ENCODE measurements around the gene VAMP1.

GRCh38 chr12:6457220-6457945, 13.1 kb downstream of the VAMP1 start:
- TF ChIP-seq EZH2phosphoT487 (IDR thresholded peaks at IDR 0.05; ENCODE audit: borderline replicate concordance, low read length) = no peak
- no peak for TF ChIP-seq CTCF (IDR thresholded peaks at IDR 0.05; ENCODE audit: low read depth, low read length, poor library complexity, severe bottlenecking)
